HepG2 (cell line): ENCODE results near the gene GABRB1. TPM values are rescaled to one million over a fixed set of nuclear protein-coding genes. Genes with fewer than 3 reads are reported as not detected.

Source experiments
- ATAC-seq: fragments of 200-7000 bp; cut with Tn5 transposase; 3 replicates; pipeline ENCODE4 v1.9.1; 2020; ENCODE audit warnings: mild to moderate bottlenecking, moderate library complexity
- BruUV-seq: library from RNA; stranded (reverse); fragments of 400-500 nt; replicated peaks from 2 replicates; lab custom pipeline; 2021; lab: Mats Ljungman, UMichigan
- CTCF ChIA-PET: fragments of 300-600 bp; formaldehyde crosslinking; extraction: SDS; loops from one replicate; lab custom pipeline; 2021; ENCODE audit warnings: low total read pairs, inconsistent platforms, low intra/inter-chr PET ratio; lab: Yijun Ruan, JAX
- POLR2A ChIA-PET: fragments of 350-600 bp; sonication (Branson Sonifier 250); formaldehyde crosslinking; loops from one replicate; lab custom pipeline; 2020; ENCODE audit warnings: antibody characterized with exemption, inconsistent platforms; lab: Yijun Ruan, JAX
- DNase-seq: peaks from one replicate; pipeline ENCODE4 v3.0.0-alpha.2; 2015; ENCODE audit warnings: low spot score
- FAIRE-seq: peaks from 3 replicates; lab custom pipeline; 2011; peaks lifted over from hg19 to GRCh38; lab: Jason Lieb, UNC
- H2AFZ ChIP-seq: one replicate; pipeline ENCODE4 v1.6.1; 2011; ENCODE audit warnings: low read length, inconsistent platforms
- H3K27ac ChIP-seq: fragments of 300-600 bp; 3 replicates; pipeline ENCODE4 v1.8.0; 2011; ENCODE audit warnings: mixed run types, mild to moderate bottlenecking, mixed read lengths, low read length, inconsistent platforms; ENCODE audit not compliant: insufficient read depth; ENCODE audit errors: extremely low read length
- H3K27me3 ChIP-seq, 2 experiments: fragments of 200-600 bp in 1 of 2; 2 replicates in 1 of 2; 3 replicates in 1 of 2; pipeline versions ENCODE4 v1.6.0 to v1.8.0; 2011; ENCODE audit warnings: low read length in 2 of 2, mild to moderate bottlenecking in 2 of 2, moderate library complexity in 2 of 2, inconsistent platforms in 1 of 2; ENCODE audit not compliant: insufficient read depth in 2 of 2, control insufficient read depth in 1 of 2
- H3K36me3 ChIP-seq, 2 experiments: fragments of 200-600 bp in 1 of 2; replicated peaks in 1 of 2; 2 replicates in 1 of 2; 3 replicates in 1 of 2; pipeline versions ENCODE4 v1.5.1 to v1.8.0; 2011; ENCODE audit warnings: low read length in 2 of 2, inconsistent platforms in 1 of 2; ENCODE audit not compliant: insufficient read depth in 2 of 2, control insufficient read depth in 1 of 2
- H3K4me1 ChIP-seq: 2 replicates; pipeline ENCODE4 v1.5.1; 2012; ENCODE audit warnings: low read length, inconsistent platforms; ENCODE audit not compliant: insufficient read depth
- H3K4me2 ChIP-seq: 2 replicates; pipeline ENCODE4 v1.6.0; 2011; ENCODE audit warnings: low read depth, low read length, inconsistent platforms
- H3K4me3 ChIP-seq, 3 experiments: fragments of 200-600 bp in 1 of 3; sonication (generic), shearing (Covaris generic) in 1 of 3; replicated peaks in 1 of 3; 2 replicates each; pipeline ENCODE4 v1.5.1; 2011 to 2016; ENCODE audit warnings: low read length in 3 of 3, inconsistent platforms in 2 of 3, low read depth in 2 of 3, mild to moderate bottlenecking in 2 of 3, control low read depth in 1 of 3, mixed read lengths in 1 of 3; ENCODE audit not compliant: insufficient read depth in 1 of 3
- H3K79me2 ChIP-seq: one replicate; pipeline ENCODE4 v1.6.1; 2011; ENCODE audit warnings: low read length, inconsistent platforms; ENCODE audit not compliant: insufficient read depth
- H3K9ac ChIP-seq: 2 replicates; pipeline ENCODE4 v1.6.0; 2011; ENCODE audit warnings: mild to moderate bottlenecking, low read depth, low read length, inconsistent platforms; ENCODE audit not compliant: insufficient read depth
- H3K9me3 ChIP-seq: 2 replicates; pipeline ENCODE4 v1.5.1; 2012; ENCODE audit warnings: mild to moderate bottlenecking, low read length
- H4K20me1 ChIP-seq: 2 replicates; pipeline ENCODE4 v1.6.0; 2011; ENCODE audit warnings: inconsistent platforms, mild to moderate bottlenecking, low read length, moderate library complexity; ENCODE audit not compliant: insufficient read depth
- ATF3 ChIP-seq: sonication (generic); formaldehyde crosslinking; IDR thresholded peaks from 2 replicates; pipeline ENCODE4 v1.4.0; 2020; ENCODE audit warnings: missing genetic modification reagents
- GATAD1 ChIP-seq: IDR thresholded peaks from 2 replicates; pipeline ENCODE4 v1.6.1; 2016; ENCODE audit warnings: missing genetic modification reagents, missing compliant biosample characterization
- GPBP1L1 ChIP-seq: sonication (generic); formaldehyde crosslinking; IDR thresholded peaks from 2 replicates; pipeline ENCODE4 v1.5.0; 2020; ENCODE audit warnings: mild to moderate bottlenecking, missing genetic modification reagents
- NCOA1 ChIP-seq: sonication (generic); formaldehyde crosslinking; IDR thresholded peaks from 2 replicates; pipeline ENCODE4 v1.9.0; 2021; ENCODE audit warnings: missing genetic modification reagents
- RXRB ChIP-seq: IDR thresholded peaks from 2 replicates; pipeline ENCODE4 v1.6.1; 2016; ENCODE audit warnings: borderline replicate concordance, missing genetic modification reagents, missing compliant biosample characterization
- U2AF2 ChIP-seq: fragments of 200-400 bp; formaldehyde crosslinking; IDR thresholded peaks from 2 replicates; pipeline ENCODE4 v1.6.1; 2017; ENCODE audit warnings: low read depth, mild to moderate bottlenecking, low read length
- ZBTB39 ChIP-seq: sonication (generic); formaldehyde crosslinking; IDR thresholded peaks from 2 replicates; pipeline ENCODE4 v1.5.0; 2020; ENCODE audit warnings: missing genetic modification reagents
- ZNF160 ChIP-seq: sonication (generic); formaldehyde crosslinking; IDR thresholded peaks from 2 replicates; pipeline ENCODE4 v1.8.0; 2022; ENCODE audit warnings: mild to moderate bottlenecking, inconsistent platforms, missing genetic modification reagents
- ZNF205 ChIP-seq: IDR thresholded peaks from 2 replicates; pipeline ENCODE4 v1.6.1; 2018; ENCODE audit warnings: missing biosample characterization, missing genetic modification reagents
- ZNF337 ChIP-seq: sonication (generic); formaldehyde crosslinking; IDR thresholded peaks from 2 replicates; pipeline ENCODE4 v1.5.1; 2020; ENCODE audit warnings: missing genetic modification reagents, low read depth, mild to moderate bottlenecking, borderline replicate concordance
- ZNF503 ChIP-seq: sonication (generic); formaldehyde crosslinking; IDR thresholded peaks from 2 replicates; pipeline ENCODE4 v1.4.0; 2020; ENCODE audit warnings: missing genetic modification reagents
- WGBS: methylation state at CpG from one replicate; pipeline ENCODE4 v1.1.6; 2017; ENCODE audit warnings: low lambda C conversion rate; 5-methylcytosine and 5-hydroxymethylcytosine counted together
- in situ Hi-C: cut with HindIII; loops from 2 replicates; pipeline ENCODE4 v1.10.0; 2017; ENCODE audit warnings: low pct_unique_long_range_greater_than_20kb; ENCODE audit not compliant: extremely low pct_ligation_motif_present
- intact Hi-C: fragments of 100-400 bp; cut with micrococcal nuclease; formaldehyde crosslinking; loops from one replicate; pipeline ENCODE4 v1.10.0; 2022; ENCODE audit not compliant: unreplicated experiment
- polyA plus RNA-seq, 8 experiments: library from polyadenylated mRNA; depleted of rRNA in 3 of 8; stranded (reverse) in 7 of 8; unstranded in 1 of 8; fragments of >200 nt; fragmentation: Illumina TruSeq in 4 of 8; extraction: Trizol in 4 of 8; gene quantifications; 2 replicates each; pipeline versions ENCODE4 v1.2.1 to v1.2.3, GENCODE V29; 2011 to 2016; ENCODE audit warnings: low read depth in 4 of 8, missing spikeins in 1 of 8, mixed read lengths in 1 of 8; ENCODE audit not compliant: insufficient read depth in 1 of 8
- total RNA-seq, 5 experiments: library from RNA; depleted of rRNA; stranded (reverse); fragments of >200 nt; fragmentation: Illumina TruSeq; extraction: Trizol; gene quantifications; 2 replicates each; pipeline ENCODE4 v1.2.3, GENCODE V29; 2016; ENCODE audit warnings: low read depth in 1 of 5

GABRB1 gene
- total and polyA plus RNA-seq, 2 of the 13 experiments (the other 11 are each of a cell fraction or from before 2014, with no cell fraction given), result not detected

GRCh38 chr4:47118192-47118929 lies 87.0 kb downstream of the GABRB1 start:
- no TSS peak for BruUV-seq
- CTCF ChIA-PET, result no interaction called here
- in situ Hi-C loops (no loop called here), intact Hi-C loops (no loop called here)
- WGBS, result 76% methylated on average over 3 of the region's 3 CpGs
- Histone ChIP-seq H3K4me1 (no peaks in the 10 kb centered on the region), H3K79me2 (no peaks in the 10 kb centered on the region), H3K4me2 (no peak overlapping the region), H3K27ac (no peak overlapping the region), H3K36me3 (no peaks in the 10 kb centered on the region), H3K9me3 (no peaks in the 10 kb centered on the region), H2AFZ (no peak overlapping the region), H4K20me1 (no peaks in the 10 kb centered on the region), H3K27me3 (no peaks in the 10 kb centered on the region), H3K9ac (no peak overlapping the region), H3K4me3 (no peak overlapping the region)
- DNase-seq (no peak), FAIRE-seq (no peak), ATAC-seq (no peak)
- no peak for TF ChIP-seq ZNF503 (CRISPR knock-in tag)
- POLR2A ChIA-PET, result no interaction called here

- H3K27me3 ChIP-seq, result no peaks in the 10 kb centered on the region
- in situ Hi-C loops, result no loop called here
- H2AFZ ChIP-seq, result no peak overlapping the region
- no peaks in the 10 kb centered on the region for H3K79me2 ChIP-seq
- H3K4me2 ChIP-seq, result no peak overlapping the region
- ChIA-PET CTCF (no interaction called here), POLR2A (no interaction called here)
- H4K20me1 ChIP-seq, result no peaks in the 10 kb centered on the region
- BruUV-seq, result no TSS peak
- DNase-seq (no peak), ATAC-seq (no peak; the same call in 2 of the 3 replicates), FAIRE-seq (no peak)
- no peak overlapping the region for H3K27ac ChIP-seq
- H3K4me1 ChIP-seq, result no peaks in the 10 kb centered on the region
- WGBS, result 13% methylated on average over 1 of the region's 1 CpG
- intact Hi-C loops, result loop anchor here (5.0 kb wide), 1 partner anchor 262 kb away; no protein-coding TSS in a partner anchor
- no peaks in the 10 kb centered on the region for H3K9me3 ChIP-seq
- H3K9ac ChIP-seq, result no peak overlapping the region
- H3K4me3 ChIP-seq, result no peak overlapping the region
- no peaks in the 10 kb centered on the region for H3K36me3 ChIP-seq
- TF ChIP-seq U2AF2 (no peak), NCOA1 (CRISPR knock-in tag) (no peak), ZNF337 (CRISPR knock-in tag) (no peak), GPBP1L1 (CRISPR knock-in tag) (no peak), RXRB (CRISPR knock-in tag) (no peak), ATF3 (CRISPR knock-in tag) (no peak), GATAD1 (CRISPR knock-in tag) (no peak), ZNF160 (CRISPR knock-in tag) (no peak), ZBTB39 (CRISPR knock-in tag) (no peak), ZNF205 (CRISPR knock-in tag) (no peak)
Observed at GRCh38 chr4:47120783-47121182, 89.4 kb downstream of the GABRB1 start.
